Hematopoietic multipotent progenitor cell treated with erythropoietin and hydrocortisone succinate and interleukin-3 and kit ligand, for 6 days (in vitro differentiated cells): ENCODE measurements around the gene CHST15.
A peak's percentile ranks its signal among the peaks of the same experiment; 100 is the strongest.

Source experiments
- DNase-seq: peaks from one replicate; pipeline ENCODE4 v3.0.0-alpha.2; 2015

The CHST15 gene

DNA sequence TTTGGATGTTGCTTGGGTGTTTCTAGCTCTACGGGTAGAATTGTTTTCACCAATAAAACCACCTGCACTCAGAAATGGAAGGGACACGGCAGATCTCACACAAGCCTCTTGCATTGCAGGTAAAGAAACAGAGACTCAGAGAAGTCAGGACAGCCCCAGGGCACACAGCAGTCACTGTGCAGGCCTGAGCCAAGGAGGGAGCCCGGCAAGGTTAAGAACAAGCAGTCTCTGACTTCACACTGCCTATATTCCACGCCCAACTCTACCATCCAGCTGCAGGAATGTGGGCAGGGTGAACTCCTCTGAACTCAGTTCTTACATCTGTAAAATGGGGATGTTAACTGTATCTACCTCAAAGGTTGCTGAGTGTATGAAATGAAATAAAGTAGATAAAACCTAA is 15.4 kb downstream of the CHST15 start:
- DNase-seq, result no peak

DNA sequence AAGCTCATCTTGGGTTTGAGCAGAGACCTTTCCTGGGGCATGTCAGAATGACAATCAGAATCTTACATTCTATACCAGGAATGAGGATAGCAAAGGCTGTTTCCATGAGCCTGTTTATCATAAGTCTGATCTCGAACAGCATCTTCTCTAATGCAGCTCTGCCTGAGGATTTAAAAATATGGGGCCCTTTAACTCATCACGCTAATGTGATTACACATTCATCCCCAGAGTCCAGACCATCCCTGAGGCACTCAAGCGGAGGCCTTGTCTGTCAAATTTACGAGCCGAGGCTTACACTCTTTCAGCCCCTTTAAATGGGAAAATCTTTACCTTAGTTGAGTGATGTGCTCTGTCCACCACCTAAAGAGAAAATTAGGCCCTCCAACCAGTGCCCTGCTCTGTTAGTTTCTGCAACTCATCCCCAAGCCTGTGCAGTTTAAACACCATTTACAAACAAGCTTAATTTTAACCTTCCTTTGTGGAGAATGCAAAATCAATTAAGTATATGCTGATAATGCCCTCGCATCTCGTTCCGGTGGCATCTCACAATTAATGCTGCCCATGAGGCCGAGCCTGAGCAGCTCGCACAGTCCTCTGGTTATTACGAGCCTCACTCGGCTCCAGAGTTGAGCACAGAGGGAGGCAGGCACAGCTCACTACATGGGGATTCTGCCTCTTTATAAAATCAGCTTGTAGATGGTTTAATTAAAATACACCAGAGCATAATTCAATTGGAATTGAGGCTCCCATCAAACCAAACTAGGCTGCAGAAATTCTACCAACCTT is 16.0 kb downstream of the CHST15 start:
- DNase-seq, result no peak

- no peak for DNase-seq
Observed at GRCh38 chr10:124076148-124076733, 17.2 kb downstream of the CHST15 start.

DNA sequence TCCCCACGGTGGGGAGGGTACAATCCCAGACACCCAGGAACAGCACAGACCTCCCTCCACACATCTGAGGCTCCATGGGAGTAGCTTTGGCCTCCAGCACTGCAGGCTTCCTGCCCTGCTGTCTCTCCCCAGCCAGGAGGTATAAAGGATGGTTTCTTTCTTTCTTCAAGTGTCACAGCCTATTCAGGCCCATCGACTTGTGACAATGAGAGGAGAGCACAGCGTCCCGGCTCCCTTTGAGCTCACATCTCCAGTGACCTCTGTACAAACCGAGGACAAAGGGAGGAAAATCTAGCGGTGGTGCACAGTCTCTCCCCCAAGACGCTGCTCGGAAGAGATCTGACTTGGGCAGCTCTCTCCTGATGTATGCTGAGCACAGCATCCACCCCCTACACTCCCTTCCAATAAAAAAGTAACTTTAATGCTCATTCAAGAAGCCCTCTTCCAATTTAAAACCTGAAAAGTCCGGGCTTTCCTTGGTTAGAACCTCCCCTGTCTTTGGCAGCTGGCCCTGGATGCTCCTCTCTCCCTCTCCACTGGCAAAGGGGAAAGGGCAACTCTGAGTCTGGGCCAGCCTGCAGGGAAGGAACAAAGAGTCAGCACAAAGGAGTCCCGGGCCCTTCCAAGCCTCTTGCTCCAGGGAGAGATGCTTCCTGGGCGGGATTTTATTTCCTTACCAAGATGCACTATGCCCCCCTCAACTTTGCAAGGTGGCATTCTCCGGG is 18.0 kb downstream of the CHST15 start:
- no peak for DNase-seq

DNA sequence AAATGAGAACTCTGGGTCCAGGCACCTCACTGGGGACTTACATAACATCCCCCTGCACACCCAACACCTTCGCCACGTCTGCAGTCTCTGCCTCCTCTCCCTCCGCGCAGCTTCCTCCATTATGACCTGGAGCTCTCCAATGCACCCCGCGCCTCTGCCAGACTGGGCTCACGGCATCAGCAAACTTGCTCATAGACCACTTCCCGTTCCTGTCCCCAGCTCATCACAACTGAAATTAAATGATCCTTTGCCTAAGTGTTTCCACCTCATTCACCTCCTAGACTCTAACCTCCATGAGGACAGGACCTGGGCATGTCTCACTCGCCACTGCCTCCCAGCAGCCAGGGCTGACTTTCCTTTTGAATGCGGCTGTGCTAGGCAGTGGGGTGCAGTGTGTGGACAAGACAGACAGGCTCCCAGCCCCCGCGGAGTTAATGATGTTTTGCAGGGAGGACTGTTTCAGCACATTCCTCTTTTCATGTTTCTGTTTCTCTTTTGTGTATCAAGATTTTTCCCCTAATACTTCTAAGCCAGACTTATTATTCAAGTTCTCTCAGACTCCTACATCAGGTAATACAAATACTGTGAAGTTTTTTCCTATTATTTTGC is 18.8 kb downstream of the CHST15 start:
- DNase-seq, result no peak

DNA sequence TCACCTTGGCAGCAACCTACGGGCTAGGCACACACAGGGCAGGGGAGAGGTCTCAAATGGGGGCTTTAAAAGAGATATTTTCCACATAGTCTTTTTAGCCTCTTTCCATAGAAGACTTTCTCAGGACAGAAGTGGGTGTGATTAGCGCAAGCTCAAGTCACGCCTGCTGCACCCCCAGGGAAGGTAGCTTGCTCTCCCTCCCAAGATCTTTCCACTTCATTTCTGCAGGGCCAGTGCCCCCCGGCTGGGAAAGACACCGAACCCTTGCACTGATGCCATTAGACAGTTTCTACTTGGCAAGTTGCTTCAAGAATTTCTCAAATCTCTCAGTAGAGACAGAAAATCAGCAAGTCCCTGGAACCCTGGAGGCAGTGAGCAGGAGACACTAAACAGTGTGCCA is 19.4 kb downstream of the CHST15 start:
- DNase-seq, result no peak

DNA sequence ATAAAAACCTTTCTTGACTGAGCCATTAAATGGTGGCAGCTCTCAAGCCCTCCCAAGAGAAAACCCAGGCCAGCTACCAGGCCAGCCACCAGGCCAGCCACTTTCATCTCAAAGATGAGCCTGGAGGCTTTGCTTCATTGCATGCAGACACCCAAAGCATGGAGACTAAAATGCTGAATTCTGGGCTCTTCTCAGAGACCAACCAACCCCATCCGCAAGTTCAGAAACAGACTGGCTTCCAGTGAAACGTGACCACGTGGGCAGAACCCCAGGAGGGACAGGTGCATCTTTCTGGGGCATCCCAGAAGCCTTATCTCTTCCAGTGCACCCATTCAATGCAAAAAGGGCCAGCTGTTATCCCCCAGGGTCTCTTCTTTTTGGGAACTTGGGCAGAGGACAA is 20.9 kb downstream of the CHST15 start:
- no peak for DNase-seq

DNA sequence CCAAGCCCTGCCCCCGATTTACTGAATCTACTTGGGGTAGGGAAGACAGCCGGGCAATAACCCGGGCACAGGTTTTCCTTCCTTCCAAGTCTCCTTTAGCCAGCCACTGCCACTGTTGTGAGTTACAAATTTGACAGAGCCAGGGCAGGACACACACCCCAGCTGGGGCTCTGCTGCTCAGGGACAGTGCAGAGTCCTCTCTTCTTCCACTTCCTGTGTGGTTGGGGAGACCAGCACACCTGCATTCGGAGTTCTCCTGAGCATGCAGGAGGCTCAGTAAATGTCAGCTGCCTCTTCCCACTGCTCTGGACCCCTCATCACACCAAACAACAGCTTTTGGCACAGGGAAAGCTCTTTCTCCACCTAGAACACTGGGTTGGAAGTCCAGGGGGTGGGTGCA is 21.3 kb downstream of the CHST15 start:
- no peak for DNase-seq

GRCh38 chr10:124071141-124071540 is 22.3 kb downstream of the CHST15 start:
- no peak for DNase-seq

- no peak for DNase-seq
Observed at GRCh38 chr10:124070666-124071065, 22.7 kb downstream of the CHST15 start.

- no peak for DNase-seq
Observed at GRCh38 chr10:124069341-124070264, 23.8 kb downstream of the CHST15 start.

DNA sequence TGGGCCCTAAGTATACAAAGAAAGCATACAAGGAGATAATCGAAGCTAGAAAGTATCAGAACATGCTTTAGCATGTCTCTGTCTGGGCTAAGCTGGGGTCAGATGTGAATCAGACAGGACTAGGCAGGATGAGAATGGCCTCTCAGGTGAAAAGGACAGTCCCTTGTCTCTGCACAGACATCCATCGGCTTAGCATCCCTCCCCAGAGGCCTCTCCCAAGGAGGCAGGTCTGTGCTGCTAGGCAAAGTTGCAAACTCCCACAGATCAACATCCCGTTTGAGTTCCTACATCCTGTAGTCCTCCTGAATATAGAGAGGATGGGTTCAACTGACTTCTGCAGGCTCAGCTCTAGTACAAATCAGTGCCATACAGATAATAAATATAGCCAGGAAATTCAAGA is 24.5 kb downstream of the CHST15 start:
- no peak for DNase-seq

- DNase-seq, result no peak
Observed at GRCh38 chr10:124067825-124068400, 25.5 kb downstream of the CHST15 start.

DNA sequence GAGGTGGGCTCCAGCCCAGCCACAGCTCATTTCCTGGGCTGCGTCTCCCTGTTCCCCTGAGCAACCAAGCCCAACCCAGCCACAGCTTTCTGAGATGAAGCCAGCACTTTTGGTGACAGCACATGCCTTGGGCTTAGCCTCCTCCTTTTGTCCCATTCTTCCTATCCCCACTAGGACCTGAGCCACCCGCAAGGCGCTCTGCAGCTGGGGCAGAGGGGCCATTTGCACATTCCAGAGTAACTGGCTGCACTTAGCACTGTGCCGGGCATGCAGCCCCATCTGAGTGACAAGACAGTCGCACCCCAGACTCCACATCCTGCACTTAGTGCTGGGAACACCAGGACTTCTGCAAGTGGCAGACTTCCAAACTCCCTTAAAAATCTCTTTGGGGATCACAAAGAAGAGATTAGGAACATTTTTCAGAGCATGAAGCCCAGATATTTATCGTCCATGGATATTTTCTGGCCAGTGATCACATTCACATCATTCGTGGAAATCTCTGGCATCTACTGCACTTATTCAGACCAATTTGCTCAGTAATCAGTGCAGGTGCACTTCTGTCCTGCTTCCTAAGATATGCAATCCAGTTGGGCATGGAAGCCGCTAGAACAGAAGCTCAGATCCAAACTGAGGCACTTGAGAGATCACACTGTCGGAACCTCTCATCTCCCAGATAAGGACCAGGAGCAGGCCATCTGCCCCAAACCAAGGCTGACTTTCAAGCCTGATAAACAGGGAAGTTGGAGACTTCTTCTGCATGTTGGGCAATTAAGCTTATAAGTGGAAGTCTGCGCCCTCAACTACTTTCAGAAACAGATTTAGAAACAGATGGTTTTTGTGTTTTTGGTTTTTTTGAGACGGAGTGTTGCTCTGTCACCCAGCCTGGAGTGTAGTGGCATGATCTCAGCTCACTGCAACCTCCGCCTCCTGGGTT is 26.4 kb downstream of the CHST15 start:
- peak; percentile 28 for DNase-seq

DNA sequence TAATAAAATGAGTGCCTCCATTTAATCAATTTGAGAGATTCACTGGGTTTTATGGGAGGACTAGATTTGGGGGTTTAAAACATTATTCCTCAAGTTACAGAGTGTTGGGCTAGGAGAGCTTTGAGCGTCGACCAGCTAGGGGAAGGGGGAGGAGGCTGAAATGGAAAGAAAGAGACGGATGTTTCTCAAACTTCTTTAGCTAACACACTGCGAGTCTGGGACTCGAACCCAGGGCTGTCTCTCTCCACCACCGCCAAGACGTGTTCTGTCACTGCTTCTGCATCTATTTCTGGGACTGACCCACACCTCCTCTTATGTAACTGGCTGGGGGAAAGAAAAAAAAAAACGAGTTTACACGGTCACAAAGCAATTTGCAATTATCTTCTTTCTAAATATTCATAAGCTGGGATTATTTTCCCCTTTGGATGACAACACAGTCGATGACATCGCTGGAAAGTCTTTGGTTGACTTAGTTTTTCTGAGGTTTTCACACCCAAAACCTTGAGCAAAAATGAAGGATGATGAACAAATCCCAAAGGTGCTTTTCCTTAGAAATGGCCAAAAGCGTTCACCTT is 27.2 kb downstream of the CHST15 start:
- DNase-seq, result no peak

DNA sequence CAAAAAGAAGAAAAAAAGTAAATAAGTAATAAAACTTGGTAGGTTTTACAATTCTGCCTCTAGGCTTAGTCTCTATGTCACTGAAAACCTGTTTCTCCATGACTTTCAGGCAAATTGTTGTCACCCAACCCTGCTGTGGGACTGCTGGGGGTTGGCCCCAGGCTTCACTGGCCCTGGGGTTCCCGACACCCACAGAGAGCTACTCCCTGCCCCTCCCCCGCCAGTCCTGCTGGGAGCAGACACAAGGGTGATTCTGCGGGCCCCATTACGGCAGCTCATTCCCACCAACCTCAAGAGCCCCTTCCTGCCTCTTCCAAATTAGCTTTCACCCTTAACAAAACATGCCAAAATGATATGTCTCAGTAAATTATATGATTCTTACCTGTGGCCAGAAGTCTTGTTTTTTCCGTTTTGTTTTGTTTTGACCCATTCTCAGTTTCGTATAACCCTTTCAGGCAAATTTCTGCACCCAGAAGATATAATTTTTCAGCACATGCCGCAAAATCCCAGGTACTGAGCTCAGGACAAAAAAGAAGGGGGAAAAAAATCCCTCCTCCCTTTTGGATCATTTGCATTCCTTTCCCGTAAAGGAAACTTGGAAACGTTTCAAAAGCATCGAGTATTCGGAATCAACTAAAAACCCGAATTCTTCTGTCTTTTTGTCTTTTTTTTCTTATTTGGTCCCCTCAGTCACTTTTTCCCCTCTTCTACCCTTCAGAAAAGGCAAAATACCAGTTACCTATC is 27.8 kb downstream of the CHST15 start:
- DNase-seq, result no peak

GRCh38 chr10:124064676-124065075 is 28.7 kb downstream of the CHST15 start:
- DNase-seq, result peak; percentile 71

DNA sequence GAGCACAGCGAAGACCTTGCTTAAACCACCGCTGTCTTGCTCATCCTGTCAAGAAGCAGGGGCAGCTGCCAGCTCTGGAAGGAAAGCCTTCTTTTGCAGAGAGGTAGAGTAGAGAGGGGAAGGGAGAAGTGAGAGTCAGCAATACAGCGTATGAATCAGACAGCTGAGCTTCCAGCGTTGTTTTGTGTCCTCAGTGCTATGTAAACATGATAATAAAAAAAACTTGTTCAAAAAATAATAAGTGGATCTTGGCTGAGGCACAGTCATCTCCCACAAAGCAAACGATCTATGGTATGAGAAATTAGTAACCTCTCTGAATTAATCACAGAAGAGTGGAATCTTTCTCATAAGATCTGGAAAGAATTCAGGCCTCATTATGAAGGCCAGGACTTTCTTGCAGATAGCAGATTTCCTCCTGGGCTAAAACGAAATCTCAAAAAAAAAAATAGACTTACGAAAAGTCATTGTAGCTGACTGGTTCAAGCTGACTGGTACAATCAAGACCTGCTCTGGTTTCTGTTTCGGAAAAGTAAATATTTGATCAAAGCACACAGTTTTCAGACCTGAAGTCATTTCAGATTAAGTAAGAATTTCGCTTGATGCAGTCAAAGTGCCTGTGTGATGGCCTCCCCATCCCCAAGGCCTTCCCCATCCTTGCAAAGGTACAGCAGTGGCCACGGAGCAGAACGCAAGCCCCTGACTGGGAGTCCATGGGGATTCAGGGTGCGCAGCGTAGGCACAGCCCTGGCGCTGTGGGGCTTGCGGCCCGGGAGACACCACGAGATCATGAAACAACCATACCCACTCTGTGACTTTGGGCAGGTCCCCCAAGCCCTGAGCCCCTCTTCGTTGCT is 29.4 kb downstream of the CHST15 start:
- no peak for DNase-seq

GRCh38 chr10:124062390-124062789 is 31.0 kb downstream of the CHST15 start:
- no peak for DNase-seq
